Daoy (cell line): ENCODE results near the gene DPP10. TPM values are rescaled to one million over a fixed set of nuclear protein-coding genes. Genes with fewer than 3 reads are reported as not detected.
"Not testable (repeated sequence)": the region's sequence is repeated elsewhere in the genome, so short reads cannot be mapped to it uniquely, and the experiment has no call there.

ENCODE experiments used
- DNase-seq: peaks from one replicate; pipeline ENCODE4 v3.0.0-alpha.2; 2015; ENCODE audit warnings: low read depth
- total RNA-seq: library from RNA; depleted of rRNA; stranded (reverse); fragments of >200 nt; shearing (Covaris generic); gene quantifications from 2 replicates; pipeline ENCODE4 v1.2.3, GENCODE V29; 2014

DPP10 gene
- total RNA-seq, 1 experiment from 2014 or later: not detected

DNA sequence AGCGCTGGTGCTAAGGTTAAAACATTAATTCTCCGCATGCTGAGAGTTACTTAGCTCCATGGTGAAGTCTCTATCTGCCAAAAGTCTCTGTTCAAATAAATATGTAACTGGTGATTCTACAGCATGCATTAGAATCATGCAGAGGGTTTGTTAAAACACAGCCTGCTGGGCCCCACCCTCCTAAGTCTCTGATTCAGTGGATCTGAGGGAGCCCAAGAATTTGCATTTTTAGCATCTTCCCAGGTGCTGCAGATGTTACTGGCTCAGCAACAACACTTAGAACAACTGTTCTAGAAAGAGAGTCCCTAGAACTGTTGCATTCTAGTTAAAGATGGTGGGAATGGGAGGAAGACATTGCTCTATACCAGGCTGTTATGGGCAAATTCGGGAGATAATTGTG, 73.4 kb downstream of the DPP10 start:
- no peak for DNase-seq

DNA sequence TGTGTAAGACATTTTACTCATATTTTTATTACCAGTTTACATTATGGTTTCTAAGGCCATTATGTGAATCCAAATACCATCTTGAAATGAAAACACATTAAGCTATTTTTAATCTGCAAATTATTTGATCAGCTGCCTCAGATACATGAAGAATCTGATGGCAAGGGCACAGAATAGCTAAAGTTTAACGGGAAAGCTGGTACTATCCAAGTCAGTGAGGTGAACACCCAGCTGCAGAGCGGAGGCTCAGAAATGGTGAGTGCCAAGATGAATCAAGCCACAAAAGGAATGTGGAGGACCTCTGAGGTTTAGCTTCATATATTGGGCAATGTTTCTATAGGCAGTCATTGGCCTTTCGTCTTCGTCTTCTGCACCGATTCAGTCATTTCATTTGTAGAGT, 75.1 kb downstream of the DPP10 start:
- no peak for DNase-seq

DNA sequence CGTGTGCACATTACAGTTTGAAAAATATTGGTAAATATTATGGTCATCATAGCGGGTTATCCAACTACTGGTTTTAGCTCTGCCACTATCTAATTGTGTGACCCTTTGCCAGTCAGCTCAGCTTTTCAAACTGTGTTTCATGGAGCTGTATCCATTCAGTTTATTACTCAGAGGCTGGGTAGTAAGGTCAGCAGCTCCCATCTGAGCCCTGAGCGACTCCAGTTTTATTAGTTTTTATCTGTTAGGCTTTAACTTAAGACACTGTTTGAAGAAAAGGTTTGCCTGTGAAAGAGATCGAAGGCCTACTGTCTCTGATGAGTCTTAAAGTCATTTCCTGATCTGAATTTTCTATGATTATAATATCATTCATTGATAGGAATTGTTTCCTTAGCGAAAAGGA, 76.3 kb downstream of the DPP10 start:
- no peak for DNase-seq

DNA sequence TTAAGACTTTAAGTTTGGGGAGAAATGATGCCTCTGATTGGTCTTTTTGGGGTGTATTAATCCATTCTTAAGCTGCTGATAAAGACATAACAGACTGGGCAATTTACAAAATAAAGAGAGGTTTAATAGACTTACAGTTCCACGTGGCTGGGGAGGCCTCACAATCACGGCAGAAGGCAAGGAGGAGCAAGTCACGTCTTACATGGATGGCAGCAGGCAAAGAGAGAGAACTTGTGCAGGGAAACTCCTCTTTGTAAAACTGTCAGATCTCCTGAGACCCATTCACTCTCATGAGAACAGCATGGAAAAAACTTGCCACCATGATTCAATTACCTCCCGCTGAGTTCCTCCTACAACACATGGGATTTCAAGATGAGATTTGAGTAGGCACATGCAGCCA, 80.2 kb downstream of the DPP10 start:
- not testable (repeated sequence) for DNase-seq

DNA sequence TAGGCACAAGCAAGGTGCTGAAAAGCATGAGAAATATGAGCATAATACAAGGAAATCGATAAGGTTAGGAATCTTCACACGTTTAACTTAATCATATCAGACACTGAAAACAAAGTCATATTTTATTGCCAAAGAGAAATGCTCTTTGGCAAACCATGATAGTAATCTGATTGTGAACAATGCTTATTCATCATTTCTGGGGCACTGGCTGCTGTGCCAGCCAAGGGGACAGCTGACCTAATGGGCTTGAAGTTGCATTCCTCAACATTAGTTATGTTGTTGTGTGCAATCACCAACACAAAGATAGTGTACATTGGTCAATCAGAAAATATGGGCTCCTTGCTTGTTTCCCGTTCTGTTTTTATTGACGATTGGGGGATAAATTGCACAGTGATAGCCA, 83.5 kb downstream of the DPP10 start:
- no peak for DNase-seq

DNA sequence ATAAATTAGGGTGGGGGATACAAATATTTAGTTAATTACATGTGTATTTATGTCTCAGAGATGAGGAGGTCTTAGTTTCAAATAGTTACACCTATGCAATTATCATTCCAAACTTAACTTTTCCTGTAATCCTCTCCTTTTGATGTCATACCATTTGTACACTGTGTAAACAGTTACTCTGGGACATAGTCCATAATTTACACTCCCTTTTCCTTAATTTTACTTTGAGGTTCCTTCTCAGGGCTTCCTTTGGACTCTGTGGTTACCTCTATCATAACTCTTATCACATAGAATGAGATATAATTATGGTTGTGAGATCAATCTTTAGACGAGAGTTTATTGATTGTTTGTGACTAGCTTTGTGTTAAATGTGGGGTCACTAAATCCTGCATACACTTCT, 84.4 kb downstream of the DPP10 start:
- no peak for DNase-seq

DNA sequence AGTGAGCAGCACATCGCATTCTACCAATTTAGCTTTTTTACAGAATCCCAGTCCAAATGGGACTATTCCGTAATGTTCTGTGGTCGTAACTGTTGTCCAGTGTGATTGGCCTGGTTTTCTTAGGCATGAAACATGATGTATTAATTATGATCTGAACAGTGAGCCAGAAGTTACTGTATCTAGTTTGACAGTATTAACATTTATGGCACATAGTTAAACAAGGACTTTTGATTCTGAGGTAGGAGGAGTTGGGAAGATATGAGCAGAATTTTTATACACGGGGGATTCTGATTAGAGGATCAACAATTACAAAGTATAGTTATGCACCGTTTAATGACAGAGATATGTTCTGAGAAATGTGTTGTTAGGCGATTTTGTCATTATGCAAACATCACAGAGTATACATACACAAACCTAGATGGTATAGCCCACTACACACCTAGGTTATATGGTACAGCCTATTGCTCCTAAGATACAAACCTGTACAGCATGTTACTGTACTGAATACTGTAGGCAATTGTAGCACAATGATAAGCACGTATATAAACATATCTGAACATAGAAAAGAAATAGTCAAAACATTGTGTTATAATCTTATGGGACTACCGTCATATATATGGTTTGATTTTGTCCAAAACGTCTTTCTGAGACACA, 85.0 kb downstream of the DPP10 start:
- no peak for DNase-seq

DNA sequence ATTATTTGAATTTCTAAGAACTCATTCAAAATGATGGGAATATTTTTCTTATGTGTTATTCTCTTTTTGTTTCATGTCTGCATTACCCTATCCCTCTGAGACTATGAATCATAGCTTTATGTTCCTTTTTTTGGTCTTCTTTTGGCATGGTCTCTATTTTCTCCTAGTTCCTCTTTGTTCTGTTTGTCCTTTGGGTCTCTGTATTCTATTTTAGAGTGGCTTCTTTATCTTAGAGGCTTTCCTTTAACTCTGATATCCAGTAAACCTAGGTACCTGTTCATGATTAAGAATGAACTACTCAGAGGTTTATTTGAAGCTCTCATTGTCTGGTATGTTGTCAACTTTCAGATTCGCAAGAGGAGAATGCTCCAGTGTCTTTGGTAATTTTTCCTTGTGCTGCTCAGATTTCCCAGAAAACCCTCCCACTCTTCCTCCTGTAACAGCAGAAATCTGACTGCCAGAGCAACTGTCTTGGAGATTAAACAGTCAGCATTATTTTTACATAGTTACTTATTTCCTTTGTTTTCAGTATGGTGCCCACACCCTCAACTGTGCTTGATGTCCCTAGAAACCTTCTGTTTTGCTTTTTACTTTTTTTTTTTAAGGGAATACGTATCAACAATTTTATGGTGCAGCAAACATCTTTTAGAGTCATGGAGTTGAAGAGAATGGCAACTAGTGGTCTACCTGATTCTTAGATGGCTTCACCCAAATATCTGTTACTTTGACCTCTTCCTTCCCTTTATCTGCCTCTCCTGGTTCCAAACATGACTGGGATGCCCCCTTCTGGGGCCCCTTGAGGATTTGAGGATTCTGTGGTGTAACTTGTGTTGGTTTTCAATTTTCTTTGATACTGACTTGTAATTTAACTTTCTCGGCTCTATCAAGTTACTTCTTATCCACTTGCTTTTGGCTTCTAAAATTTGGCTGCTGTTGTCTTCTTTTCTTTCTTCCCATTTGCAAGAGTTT, 92.0 kb downstream of the DPP10 start:
- no peak for DNase-seq

DNA sequence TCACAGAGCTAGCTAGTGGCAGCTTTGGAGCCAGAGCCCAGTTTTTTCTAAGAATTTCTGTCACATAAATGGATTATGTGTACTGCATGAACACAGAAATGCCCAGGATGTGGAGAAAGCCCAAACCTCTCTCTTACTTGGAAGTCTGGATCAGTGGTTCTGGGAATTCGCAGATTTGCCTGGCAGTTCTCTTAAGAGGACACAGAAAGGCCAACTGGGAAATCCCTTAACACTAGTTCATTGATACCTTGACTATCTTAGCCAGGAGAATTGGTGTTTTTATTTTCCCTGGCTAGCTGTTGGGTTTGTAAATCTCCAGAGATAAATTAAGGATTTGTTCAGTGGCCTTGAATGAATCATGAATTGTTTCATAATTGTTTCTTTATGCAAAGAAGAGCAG, 95.3 kb downstream of the DPP10 start:
- no peak for DNase-seq

DNA sequence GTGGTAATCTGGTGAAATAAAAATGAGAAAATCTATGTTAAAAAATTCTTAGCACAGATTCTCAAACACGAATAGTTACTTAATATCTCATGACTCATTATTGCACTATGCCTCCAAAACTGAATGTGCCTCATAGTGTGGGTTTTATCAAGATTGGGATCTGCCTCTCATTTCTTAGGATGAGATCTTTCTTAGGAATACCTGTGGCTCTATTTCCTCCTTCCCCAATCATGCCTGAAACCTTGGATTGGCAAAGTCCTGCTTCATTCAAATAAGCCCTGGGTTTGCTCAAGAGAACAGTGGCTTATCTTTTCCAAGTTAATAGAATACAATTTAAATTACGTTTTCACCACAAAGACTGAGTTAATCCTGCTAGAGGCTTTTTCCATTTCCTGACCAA, 100.3 kb downstream of the DPP10 start:
- no peak for DNase-seq

DNA sequence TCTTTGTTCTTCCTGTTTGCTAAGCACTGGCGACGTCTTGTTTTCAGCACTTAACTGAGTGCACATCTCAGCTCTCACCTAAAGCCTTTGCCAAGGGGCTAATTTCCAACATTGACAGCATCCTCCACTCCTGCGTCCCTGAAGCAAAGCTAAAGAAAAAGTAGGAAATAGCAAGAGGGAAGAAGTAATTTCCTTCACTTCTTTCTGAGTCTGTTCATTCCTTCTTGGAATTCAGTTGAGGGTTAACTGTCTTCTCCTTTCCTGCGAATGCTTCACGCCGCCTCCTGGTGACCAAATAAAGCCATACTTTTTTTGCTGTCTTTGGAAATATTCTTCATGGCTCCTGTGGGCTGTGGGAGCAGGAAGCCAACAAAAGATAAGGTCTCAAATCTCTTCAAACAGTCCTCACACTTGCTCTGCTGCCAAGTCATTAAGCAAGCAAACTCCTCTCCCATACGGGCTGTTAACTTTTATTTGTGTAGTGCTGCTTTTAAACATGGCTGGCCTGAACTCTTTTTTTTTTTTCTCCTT, 100.9 kb downstream of the DPP10 start:
- no peak for DNase-seq

DNA sequence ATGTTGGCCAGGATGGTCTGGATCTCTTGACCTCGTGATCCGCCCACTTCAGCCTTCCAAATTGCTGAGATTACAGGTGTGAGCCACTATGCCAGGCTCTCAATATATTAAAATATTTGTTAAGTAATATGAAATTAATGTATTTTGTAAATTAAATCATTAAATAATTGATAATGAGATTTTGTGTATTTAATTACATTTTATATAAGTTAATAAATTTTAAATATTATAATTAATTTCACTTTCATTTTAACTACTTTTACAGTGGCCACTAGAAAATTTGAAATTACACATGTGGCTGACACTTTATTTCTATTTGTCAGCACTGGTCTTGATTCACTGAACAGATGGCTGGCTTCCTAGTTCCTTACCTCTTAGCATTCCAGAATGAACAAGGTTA, 102.6 kb downstream of the DPP10 start:
- no peak for DNase-seq

DNA sequence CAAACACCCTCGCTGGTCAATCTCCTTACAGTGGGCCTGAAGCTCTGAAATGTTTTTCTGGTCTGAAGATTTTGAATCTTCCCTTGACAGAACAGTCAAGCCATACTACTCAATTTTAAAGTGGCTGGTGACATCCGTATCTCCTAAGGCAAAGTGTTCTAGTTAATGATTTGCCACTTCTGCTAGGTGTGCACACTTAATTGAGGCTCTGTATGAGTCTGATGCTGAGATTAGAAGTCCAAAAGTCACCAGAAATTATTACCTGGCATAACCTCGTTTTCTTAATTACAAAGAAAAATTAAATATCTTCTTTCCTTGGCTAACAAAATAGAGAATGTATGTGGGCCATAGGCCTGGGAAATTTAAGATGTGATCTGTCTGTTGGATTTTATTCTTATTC, 104.1 kb downstream of the DPP10 start:
- no peak for DNase-seq

DNA sequence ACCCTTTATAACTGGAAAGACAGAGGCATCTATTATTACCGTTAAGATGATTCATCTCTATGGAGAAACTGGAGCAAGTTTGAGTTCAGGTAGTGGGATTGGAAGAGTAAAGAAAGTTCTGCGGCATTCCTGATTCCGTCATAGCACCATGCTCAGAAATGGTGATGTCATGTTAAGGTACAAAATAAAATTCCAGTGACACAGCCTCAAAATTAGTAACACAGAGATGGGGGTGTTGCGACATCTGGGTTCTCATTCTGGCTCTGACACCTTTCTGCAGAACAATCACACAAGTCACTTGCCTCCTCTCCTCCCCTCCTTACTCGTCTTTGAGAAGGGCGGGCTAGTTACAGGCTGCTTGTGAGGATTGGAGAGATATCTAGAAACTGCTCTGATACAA, 105.7 kb downstream of the DPP10 start:
- DNase-seq: no peak

DNA sequence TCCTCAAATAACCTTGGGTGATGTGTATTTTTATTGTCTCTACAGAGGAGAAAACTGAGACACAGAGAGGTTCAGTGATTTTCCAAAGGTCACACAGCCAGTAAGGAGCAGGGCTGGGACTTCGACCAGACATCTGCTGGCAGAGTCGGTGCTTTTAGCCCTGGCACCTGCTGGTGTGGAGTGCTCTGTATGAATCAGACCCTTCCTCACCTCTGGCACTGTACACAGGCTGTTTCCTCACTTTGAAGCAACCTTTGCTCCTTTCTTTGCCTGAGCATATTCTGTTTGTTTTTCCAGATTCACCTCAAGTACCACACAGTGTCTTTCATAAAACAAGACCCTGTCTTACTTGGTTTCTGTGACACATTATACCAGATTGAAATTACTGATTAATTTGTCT, 107.9 kb downstream of the DPP10 start:
- DNase-seq: no peak

DNA sequence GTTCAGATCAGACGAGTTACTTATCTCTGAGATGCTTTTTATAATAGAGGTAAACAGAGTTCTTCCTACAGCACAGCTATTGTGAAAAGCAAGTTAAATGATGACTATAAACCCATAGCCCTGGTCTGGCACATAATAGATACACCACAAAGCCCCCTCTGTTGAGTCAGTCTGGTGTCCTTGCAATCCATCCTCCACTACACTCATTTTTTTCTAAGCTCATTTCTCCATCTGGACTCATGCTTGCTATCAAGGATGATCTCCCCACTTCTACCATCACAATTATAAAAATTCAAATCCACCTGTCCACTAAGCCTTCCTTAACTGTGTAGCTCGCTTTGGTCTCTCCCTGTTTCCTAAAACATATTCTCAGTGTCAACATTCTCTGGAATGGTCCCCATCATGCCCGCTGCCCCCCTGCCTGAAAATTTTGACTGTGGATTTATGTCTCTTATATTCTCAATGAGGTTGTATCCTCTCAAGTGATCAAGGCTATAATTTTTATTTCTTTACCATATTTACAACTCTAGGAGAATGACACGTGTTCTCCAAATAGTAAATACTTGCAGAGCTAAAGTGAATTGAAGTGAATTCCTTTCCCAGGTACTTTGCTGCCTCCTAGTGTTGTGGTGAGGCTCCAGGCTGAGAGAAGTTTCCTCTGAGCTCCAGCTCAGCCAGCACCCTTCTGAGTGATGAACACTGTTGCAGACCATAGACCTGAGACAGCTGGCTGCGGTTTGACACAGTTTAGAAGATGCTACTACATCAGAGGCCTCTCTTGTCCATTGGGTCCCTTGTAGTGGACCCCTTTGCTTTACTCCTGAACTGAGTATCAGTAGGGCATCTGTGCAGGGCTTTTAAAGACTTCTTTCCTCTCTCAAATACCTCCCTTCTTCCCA, 108.7 kb downstream of the DPP10 start:
- no peak for DNase-seq

DNA sequence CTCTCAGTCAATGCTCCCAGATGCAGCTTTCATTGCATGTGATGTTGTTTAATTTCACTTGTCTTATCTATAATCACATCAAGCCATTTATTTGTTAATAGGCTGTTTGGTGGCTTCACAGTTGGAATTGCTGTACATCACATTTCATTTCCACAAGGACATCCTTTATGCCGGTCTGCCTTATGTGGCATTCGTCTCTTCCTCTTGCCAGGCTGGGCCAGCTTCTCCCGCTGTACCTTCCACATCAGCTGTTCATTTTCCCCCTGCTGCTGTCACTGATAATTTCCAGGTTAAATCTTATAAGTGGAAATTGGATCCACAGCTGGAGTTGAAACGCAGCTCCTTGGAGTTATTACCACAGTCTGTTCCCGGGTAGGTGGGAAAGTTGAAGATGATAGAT, 110.6 kb downstream of the DPP10 start:
- DNase-seq: no peak

DNA sequence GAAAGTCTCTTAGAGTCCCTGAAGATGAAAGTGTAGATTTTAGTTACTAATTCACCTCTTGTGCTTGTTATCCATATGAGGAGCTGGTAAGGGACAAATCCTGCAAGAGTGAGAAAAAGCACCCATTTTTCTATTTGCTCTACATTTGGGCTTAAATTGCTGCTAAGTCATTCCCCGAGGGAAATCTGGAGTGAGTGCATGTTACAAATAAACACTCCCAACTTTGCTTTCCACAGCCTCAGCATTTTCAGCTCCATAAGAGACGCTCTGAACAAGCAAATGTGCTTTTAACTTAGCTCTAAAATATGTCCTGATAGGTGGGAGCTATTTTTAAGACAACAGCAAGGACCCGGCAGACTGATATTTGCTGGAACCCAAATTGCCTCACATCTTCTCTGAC, 126.7 kb downstream of the DPP10 start:
- DNase-seq: no peak

DNA sequence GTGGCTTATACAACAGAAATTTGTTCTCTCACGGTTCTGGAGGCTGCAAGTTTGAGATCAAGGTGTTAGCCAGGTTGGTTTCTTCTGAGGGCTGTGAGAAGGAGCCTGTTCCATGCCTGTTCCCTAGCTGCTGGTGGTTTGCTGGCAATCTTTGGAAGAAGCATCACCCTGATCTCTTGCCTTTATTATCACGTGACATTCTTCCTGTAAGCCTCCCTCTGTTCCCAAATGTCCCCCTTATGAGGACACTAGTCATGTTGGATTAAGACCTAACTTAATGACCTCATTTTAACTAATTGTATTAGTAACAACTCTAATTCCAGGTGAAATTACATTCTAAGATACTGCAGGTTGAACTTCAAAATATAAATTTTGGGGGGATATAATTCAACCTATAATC, 135.2 kb downstream of the DPP10 start:
- DNase-seq: no peak

DNA sequence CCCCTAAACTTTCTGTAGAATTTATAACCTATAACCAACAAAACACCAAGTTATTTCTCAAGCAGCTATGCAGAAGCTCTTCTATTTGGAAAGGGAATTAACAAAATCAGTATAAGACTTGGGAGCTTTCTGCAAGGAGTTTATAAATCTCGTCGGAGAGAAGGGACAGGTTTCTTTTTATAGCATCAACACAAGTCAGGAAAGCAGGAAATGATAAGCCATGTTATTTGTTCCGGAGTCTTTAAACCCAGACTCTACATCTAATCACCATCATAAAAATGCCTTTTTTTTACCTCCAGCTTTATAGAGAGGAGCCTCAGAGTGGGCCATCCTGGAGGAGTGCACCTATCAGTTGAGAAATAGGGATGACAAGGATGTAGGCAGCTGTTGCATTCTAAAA, 137.1 kb downstream of the DPP10 start:
- DNase-seq: no peak

DNA sequence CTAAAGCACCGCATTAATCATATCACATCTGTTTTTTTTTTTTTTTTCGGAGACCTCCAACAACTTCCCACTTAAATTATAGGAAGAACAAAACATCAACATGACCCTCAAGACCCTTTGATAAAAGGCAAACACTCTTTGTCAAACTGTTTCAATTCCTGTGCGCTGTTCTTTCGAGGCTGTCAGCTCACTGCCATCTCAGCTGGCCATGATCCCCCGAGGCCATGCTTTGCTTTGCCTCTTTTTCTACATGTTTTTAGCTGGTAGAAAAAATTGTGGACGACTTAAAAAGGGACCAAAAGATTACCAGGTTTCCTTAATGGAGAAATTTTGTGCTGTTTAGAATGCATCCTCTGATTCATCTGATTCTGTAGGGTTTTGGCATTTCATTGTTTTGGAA, 138.2 kb downstream of the DPP10 start:
- no peak for DNase-seq

DNA sequence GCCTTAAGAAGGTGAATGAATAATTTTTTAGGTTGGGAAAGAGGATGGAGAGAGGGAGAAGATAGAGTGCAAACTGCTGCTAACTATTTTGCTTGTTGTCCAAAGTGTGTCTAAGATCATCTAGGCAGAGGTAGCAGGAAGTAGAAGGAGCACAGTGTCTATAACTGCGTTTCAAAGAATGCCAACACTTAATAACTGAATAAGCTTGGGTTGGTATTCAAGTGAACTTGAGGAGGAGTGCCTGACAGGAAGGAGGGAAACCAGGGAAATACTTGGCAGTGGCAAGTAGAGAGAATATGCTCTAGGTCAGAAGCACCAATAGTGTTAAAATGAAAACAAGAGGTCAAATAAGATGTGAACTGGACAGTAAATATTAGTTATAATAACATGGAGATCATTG, 155.9 kb downstream of the DPP10 start:
- DNase-seq: no peak
